ENCODE results near the gene SLC48A1.

Gene SLC48A1

DNA sequence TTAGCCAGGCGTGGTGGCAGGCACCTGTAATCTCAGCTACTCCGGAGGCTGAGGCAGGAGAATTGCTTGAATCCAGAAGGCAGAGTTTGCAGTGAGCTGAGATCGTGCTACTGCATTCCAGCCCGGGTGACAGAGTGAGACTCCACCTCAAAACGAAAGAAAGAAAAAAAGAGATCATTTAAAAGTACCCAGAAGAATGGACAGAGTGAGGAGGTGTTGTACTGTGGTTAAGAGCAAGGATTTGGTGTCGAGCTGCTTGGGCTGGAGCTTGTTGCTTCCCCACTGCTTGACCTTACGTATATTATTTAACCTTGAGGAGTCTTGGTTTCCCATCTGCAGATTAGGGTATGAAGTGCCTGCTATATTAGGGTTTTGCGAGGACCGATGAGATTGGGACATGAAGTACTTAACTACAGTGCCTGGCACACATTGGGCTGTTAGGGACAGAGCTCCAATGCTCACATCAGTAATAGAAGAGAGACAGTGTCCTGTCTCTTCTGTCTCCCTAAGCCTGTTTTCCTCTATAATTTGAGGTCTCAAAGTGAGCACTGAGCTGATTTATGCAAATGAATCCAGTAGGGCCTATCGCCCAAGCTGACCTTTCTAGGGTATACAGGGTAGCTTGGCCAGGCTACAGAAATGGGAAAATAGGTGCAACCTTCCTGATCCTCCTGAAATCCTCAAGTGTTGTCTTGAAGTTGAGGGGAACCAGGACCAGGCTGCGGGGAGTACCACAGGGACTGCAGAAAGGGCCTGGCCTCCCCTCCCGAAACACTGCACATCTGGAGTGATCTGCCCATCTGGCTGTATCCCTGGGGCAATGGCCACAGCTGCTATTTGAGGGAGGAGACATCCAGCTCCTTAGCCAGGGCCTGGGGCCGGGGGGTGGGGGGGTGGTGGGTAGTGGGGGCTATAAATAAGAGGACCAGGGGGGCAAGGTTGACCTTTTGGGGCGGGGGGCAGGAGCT is 55.3 kb downstream of the SLC48A1 start:
- in situ Hi-C loops (cut with MboI; ENCODE audit: low pct_unique_long_range_greater_than_20kb, low sequenced_read_pairs), result loop anchor here (25.0 kb wide), 1 partner anchor 91 kb away; the partner anchor contains the start of gene ENDOU
- DNase-seq, result no peak

DNA sequence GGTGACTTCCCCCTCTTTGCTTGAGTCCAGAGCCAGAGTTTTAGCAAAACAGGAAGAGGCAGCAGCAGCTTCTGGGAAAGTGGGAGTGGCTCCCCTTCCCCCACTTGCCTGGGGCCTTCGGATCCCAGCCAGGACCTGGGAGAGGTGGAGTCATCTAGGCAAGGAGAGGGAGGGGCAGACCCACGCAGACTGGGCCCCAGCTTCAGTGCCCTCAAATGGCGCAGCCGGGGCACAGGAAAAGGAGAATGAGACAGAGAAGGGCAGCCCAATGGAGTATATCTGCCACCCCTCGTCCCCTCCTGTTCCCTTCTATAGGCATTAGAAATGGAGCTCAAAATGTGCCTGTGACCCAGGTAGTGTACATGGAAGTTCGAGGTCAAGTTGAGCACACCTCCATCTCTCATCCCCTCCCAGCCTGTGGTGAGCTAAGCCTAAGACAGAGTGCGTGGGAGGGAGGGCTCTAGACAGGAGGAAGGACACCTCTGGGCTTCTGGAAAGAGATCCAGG is 56.0 kb downstream of the SLC48A1 start:
- in situ Hi-C loops (cut with MboI; ENCODE audit: low pct_unique_long_range_greater_than_20kb, low sequenced_read_pairs), result loop anchor here (25.0 kb wide), 1 partner anchor 92 kb away; the partner anchor contains the start of gene ENDOU
- peak; percentile 86 for DNase-seq

DNA sequence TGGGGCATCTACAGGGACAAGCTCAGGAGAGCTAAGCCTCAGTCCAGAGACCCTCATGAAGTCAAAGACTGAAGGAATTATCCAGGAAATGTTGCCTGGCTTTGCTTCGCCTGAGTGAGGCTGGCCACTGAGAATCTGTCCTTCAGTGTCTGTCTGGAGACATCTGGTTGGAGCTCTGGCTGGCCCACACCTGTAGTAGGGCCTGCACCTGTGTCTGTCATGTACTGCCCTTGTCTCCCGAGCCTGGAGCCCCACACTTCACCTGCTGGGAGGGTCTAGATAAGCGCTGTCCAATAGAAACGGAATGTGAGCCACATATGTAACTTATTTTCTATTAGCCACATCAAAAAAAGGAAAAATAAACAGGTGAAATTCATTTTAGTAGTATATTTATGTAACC is 56.5 kb downstream of the SLC48A1 start:
- in situ Hi-C loops (cut with MboI; ENCODE audit: low pct_unique_long_range_greater_than_20kb, low sequenced_read_pairs), result loop anchor here (25.0 kb wide), 1 partner anchor 92 kb away; the partner anchor contains the start of gene ENDOU
- DNase-seq, result no peak
